Stimulated activated CD4-positive, alpha-beta T cell treated with anti-CD3 and anti-CD28 coated beads, Interleukin-12 subunit alpha, Interleukin-12 subunit beta, amount 100 ng/mL, for 48 hours (primary cell): ENCODE results near the gene SPC24.
"Not testable (repeated sequence)": the region's sequence is repeated elsewhere in the genome, so short reads cannot be mapped to it uniquely, and the experiment has no call there.

Source experiments
- DNase-seq, 3 donors: peaks; one replicate each; pipeline ENCODE4 v3.0.0-alpha.2; 2020; ENCODE audit warnings: low read depth in 2 of 3, low spot score in 1 of 3

SPC24 gene

GRCh38 chr19:11097367-11097766 lies 58.2 kb downstream of the SPC24 start:
- DNase-seq, result not testable (repeated sequence)

DNA sequence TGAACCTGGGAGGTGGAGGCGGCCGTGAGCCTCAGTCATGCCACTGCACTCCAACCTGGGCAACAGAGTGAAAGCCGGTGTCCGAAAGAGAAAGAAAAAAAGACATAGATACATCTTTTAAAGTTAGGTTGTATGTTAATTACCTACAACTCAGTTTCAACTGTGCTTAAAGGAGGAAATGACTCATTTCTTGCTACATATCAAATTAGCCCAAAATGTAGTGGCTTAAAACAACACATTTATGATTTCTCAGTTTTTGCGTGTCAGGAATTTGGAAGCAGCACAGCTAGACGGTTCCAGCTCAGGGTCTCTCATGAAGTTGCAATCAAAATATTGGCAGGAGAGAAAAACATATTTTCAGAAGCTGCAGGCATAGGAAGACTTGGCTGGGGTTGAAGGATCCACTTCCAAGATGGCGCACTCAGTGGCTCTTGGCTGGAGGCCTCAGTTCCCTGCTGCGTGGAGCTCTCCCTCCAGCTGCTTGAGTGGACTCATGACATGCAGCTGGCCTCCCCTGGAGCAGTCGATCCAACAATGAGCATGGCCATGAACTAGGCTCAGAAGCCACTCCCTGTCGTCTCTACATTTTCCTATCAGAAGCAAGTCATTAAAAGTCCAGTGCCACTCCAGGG lies 59.3 kb downstream of the SPC24 start:
- DNase-seq, result no peak
